SK-N-SH (cell line): Measurements from ENCODE around the gene OSBPL2.

Experiments
- CTCF ChIP-seq: fragments of 200-600 bp; sonication (generic); IDR thresholded peaks from 2 replicates; pipeline ENCODE4 v1.6.1; 2017; ENCODE audit warnings: antibody characterized with exemption, mild to moderate bottlenecking, moderate library complexity
- EP300 ChIP-seq, 2 experiments: IDR thresholded peaks; 2 replicates each; pipeline versions ENCODE4 v1.4.0 to v1.6.1; 2012; ENCODE audit warnings: borderline replicate concordance in 1 of 2, low read depth in 1 of 2, low read length in 1 of 2
- MAX ChIP-seq: IDR thresholded peaks from 2 replicates; pipeline ENCODE4 v1.4.0; 2012; ENCODE audit warnings: low read depth
- NRF1 ChIP-seq: IDR thresholded peaks from 2 replicates; pipeline ENCODE4 v1.6.1; 2012; ENCODE audit warnings: low read depth, mild to moderate bottlenecking, low read length
- PBX3 ChIP-seq: IDR thresholded peaks from 2 replicates; pipeline ENCODE4; 2012
- RAD21 ChIP-seq: IDR thresholded peaks from 2 replicates; pipeline ENCODE4 v1.6.1; 2012; ENCODE audit warnings: mild to moderate bottlenecking, low read length
- RFX5 ChIP-seq: IDR thresholded peaks from 2 replicates; pipeline ENCODE4 v1.6.1; 2012; ENCODE audit warnings: mild to moderate bottlenecking, improper control_type of control experiment, low read length

GRCh38 chr20:62234339-62234738, 4.0 kb upstream of the OSBPL2 start:
- no peak for TF ChIP-seq RFX5
- TF ChIP-seq EP300 (IDR thresholded peaks at IDR 0.05; ENCODE audit: borderline replicate concordance in 1 of 2, low read depth in 1 of 2, low read length in 1 of 2) = no peak
- TF ChIP-seq RAD21 = no peak
- no peak for TF ChIP-seq CTCF
- TF ChIP-seq PBX3 = no peak
- no peak for TF ChIP-seq MAX
- no peak for TF ChIP-seq NRF1
